ENCODE results near the gene PRMT6. TPM values are rescaled to one million over a fixed set of nuclear protein-coding genes. Genes with fewer than 3 reads are reported as not detected.
"Not testable (repeated sequence)": the region's sequence is repeated elsewhere in the genome, so short reads cannot be mapped to it uniquely, and the experiment has no call there.

Gene PRMT6
- total RNA-seq = 17.1 and 17.5 TPM in 2 replicates

DNA sequence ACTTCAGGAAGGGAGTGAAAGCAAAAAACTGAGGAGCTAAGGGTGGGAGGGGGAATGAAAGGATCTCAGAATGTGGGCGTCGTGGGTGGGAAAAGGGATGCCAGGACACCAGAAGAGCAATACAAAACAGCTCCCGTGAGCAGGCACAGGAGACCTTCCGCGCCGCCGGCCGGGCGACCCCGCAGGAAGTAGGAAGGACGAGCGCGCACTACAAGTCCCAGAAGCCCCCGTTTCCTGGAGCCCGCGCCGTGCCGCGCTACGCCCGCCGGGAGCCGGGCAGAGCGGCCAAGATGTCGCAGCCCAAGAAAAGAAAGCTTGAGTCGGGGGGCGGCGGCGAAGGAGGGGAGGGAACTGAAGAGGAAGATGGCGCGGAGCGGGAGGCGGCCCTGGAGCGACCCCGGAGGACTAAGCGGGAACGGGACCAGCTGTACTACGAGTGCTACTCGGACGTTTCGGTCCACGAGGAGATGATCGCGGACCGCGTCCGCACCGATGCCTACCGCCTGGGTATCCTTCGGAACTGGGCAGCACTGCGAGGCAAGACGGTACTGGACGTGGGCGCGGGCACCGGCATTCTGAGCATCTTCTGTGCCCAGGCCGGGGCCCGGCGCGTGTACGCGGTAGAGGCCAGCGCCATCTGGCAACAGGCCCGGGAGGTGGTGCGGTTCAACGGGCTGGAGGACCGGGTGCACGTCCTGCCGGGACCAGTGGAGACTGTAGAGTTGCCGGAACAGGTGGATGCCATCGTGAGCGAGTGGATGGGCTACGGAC, at the start of gene PRMT6:
TSS of gene PRMT6 (plus strand) at position 249 of the 771 bp plus-strand sequence. CDS start at position 291, 42 bp downstream.
- intact Hi-C loops (cut with micrococcal nuclease) = loop anchor here (5.0 kb wide), 1 partner anchor 86 kb away; the partner anchor contains the start of gene NTNG1

DNA sequence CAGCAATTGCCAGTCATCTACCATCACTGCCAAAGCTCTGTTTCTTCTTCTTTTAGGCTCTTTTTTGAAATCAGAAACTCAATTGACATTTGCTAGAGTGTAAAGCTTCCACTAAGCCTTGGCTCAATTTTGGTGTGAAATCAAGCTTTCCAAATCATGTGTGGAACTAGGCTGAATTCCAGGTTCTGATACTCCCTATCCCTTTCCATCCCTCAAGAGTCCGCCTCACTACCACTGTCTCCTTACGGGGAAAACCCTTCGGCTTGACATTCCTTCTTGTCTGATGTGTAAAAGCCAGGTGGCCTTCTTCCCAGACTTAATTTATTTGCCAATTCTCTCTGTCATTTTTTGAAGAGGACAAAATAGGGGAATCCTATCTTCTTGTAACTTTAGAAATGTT, 47.2 kb upstream of the PRMT6 start:
- intact Hi-C loops (cut with micrococcal nuclease) = no loop called here

DNA sequence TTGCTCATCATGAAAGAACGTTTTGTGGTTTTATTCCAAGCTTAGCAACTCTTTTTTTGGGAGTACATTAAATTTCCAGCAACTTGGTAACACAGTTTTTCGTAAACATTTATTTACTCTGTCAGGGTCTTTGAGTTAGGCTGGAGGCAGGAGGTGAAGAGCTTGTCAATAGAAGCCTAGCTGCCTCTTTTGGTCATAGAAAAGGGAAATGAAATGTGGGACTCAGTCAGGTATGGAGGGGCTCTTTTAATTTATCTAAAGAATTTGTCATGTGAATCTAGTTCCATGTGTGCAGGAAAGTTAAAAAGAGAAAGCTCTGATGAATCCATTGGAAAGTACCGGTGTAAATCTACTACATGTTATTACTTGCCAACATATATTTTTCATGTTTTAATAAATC, 45.9 kb upstream of the PRMT6 start:
- intact Hi-C loops (cut with micrococcal nuclease) = no loop called here

DNA sequence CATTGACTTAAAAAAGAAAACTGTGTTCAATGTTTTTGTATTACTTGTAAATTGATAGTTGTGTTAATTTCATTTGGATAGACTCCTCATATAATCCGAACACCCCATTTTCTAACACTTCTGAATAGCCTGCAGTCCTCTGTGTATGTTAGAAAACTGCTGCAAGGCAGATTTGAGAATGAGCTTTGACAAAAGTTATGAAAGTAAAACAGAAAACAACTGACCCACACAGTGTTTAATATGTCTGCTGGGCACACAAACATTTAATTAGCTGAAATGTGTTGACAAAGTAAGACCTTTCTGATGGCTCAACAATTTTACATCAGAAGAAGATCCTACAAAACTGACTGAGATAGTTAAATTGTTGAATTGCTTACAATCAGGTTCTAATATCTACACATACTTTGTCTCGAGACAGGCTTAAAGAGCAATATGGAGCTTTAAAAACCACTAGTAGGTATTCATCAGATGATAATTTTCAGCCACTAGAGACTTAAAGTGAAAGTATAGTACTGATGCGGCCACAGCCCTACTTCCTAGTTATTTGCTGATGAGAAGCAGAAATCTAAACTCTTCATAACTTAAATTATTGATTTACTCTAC, 40.0 kb upstream of the PRMT6 start:
- intact Hi-C loops (cut with micrococcal nuclease) = no loop called here

DNA sequence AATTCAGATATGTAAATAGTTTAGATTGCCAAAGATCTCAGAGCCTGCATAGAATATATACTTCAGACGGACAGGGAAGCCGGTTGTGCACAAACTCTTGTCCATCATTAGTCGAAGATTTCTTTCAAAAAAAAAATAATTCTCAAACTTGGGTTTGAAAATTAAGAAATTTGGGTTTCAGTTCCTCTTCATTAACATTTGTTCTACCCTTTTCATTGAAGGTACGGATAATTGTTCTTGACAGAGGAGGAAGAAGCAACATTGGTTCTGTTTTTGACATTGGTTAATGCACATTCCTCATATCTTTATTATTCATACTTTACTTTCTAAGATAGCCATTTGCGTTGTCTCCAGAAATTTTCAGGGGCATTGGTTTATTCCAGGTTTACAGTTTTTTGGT, 38.0 kb upstream of the PRMT6 start:
- intact Hi-C loops (cut with micrococcal nuclease) = no loop called here

DNA sequence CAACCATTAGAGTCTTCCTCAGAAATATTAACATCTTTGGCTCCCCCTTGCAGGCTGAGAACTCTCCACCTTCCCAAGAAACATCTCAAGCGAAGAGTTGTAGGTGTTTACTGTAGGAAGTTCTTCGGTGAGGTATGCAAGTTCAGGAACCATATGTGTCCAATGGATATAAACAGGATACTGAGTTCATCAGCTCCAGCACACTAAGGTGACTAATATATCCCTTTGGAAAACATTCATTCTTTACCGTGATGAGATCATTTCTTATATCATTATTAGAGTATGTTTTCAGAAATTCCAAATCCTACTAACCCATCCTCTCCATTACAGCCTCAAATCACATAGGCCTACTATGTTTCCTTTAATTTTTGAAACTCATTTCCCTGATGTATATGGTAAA, 37.3 kb upstream of the PRMT6 start:
- intact Hi-C loops (cut with micrococcal nuclease) = no loop called here

DNA sequence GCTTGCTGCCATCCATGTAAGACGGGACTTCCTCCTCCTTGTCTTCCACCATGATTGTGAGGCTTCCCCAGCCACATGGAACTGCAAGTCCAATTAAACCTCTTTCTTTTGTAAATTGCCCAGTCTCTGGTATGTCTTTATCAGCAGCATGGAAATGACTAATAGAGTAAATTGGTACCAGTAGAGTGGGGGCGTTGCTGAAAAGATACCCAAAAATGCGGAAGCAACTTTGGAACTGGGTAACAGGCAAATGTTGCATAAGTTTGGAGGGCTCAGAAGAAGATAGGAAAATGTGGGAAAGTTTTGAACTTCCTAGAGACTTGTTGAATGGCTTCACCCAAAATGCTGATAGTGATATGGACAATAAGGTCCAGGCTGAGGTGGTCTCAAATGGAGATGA, 17.6 kb upstream of the PRMT6 start:
- intact Hi-C loops (cut with micrococcal nuclease) = not testable (repeated sequence)

DNA sequence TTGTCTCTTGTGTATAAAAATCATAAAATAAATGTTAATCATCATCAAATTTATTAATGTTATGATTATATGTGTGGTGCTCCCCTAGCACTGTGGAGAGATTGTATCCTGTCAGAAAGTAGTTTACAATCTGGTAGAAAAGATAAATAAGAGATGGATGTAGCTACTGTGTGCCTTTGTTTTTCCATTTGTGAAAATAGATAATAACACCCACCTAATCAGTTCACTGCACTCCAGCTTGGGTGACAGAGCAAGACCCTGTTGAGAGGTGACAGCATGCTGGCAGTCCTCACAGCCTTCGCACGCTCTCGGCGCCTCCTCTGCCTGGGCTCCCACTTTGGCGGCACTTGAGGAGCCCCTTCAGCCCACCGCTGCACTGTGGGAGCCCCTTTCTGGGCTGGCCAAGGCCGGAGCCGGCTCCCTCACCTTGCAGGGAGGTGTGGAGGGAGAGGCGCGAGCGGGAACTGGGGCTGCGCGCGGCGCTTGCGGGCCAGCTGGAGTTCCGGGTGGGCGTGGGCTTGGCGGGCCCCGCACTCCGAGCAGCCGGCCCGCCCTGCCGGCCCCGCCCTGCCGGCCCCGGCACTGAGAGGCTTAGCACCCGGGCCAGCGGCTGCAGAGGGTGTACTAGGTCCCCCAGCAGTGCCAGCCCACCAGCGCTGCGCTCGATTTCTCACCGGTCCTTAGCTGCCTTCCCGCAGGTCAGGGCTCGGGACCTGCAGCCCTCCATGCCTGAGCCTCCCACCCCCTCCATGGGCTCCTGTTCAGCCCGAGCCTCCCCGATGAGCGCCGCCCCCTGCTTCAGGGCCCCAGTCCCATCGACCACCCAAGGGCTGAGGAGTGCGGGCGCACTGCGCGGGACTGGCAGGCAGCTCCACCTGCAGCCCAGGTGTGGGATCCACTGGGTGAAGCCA, 11.9 kb upstream of the PRMT6 start:
- intact Hi-C loops (cut with micrococcal nuclease) = not testable (repeated sequence)

DNA sequence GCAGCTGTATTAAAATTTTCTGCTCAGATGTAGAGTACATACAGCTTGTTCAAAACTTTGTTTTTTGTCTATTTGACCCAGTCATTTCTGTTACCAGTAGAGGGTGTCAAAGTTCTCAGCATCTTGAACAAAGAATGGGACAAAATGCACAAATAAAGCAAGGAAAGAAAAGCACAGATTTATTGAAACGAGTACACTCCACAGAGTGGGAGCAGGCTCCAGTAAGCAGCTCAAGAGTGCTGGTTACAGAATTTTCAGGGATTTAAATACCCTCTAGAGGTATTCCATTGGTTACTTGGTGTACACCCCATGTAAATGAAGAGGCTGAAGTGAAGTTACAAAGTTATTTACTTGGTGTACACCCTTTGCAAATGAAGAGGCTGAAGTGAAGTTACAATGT, 8.9 kb upstream of the PRMT6 start:
- intact Hi-C loops (cut with micrococcal nuclease) = no loop called here

DNA sequence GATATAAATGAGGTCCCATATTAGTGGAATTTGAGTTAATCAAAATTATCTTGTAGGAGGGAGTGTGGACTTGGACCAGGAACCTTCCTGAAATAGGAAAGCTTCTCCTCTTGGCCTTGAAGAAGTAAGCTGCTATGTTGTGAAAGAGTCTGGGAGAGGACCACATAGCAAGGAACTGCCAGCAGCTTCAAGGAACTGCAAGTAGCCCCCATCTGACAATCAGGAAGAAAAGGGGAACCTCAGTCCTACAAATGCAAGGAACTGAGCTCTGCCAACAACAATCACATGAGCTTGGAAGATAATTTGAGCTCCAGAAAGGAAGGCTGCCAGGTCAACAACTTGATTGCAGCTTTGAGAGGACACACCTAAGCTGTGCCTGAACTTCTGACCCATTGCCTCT, 8.2 kb upstream of the PRMT6 start:
- intact Hi-C loops (cut with micrococcal nuclease) = no loop called here

DNA sequence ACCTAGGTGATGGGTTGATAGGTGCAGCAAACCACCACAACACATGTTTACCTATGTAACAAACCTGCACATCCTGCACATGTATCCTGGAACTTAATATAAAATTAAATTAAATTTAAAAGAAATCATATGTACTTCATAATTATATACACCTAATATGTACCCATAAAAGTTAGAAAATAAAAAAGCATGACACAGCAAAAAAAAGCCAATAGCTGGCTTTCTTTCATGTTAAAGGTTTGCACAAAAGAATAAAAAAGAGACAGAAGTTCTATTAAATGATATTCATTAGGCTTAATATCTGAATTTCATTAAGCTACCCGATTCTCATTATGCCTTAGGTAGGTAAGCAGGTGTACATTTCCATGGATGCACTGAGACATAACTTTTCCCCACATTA, 5.2 kb upstream of the PRMT6 start:
- intact Hi-C loops (cut with micrococcal nuclease) = no loop called here

DNA sequence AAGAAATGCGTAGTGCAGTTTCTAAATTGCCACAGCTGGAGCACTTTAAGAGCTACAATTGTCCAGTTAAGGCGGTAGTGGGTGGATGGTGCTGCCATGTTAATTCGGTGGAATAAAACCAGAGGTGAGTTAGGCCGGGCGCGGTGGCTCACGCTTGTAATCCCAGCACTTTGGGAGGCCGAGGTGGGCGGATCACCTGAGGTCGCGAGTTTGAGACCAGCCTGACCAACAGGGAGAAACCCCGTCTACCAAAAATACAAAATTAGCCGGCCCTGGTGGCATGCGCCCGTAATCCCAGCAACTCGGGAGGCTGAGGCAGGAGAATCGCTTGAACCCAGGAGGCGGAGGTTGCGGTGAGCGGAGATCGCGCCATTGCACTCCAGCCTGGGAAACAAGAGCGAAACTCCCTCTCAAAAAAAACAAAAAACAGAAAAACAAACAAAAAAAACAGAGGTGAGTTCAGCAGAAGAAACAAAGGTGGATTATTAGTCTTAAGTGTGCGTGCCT, 502 bp upstream of the PRMT6 start:
- intact Hi-C loops (cut with micrococcal nuclease) = loop anchor here (5.0 kb wide), 1 partner anchor 86 kb away; the partner anchor contains the start of gene NTNG1

DNA sequence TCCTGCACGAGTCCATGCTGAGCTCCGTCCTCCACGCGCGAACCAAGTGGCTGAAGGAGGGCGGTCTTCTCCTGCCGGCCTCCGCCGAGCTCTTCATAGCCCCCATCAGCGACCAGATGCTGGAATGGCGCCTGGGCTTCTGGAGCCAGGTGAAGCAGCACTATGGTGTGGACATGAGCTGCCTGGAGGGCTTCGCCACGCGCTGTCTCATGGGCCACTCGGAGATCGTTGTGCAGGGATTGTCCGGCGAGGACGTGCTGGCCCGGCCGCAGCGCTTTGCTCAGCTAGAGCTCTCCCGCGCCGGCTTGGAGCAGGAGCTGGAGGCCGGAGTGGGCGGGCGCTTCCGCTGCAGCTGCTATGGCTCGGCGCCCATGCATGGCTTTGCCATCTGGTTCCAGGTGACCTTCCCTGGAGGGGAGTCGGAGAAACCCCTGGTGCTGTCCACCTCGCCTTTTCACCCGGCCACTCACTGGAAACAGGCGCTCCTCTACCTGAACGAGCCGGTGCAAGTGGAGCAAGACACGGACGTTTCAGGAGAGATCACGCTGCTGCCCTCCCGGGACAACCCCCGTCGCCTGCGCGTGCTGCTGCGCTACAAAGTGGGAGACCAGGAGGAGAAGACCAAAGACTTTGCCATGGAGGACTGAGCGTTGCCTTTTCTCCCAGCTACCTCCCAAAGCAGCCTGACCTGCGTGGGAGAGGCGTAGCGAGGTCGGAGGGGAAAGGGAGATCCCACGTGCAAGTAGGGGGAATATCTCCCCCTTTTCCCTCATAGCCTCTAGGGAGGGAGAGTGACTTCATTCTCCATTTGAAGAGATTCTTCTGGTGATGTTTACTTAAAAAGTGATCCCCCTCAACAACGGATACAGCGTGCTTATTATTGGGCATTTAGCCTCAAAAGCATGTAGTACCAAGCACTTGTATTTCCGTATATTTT, 991 bp downstream of the PRMT6 start:
- intact Hi-C loops (cut with micrococcal nuclease) = loop anchor here (5.0 kb wide), 1 partner anchor 85 kb away; the partner anchor contains the start of gene NTNG1

DNA sequence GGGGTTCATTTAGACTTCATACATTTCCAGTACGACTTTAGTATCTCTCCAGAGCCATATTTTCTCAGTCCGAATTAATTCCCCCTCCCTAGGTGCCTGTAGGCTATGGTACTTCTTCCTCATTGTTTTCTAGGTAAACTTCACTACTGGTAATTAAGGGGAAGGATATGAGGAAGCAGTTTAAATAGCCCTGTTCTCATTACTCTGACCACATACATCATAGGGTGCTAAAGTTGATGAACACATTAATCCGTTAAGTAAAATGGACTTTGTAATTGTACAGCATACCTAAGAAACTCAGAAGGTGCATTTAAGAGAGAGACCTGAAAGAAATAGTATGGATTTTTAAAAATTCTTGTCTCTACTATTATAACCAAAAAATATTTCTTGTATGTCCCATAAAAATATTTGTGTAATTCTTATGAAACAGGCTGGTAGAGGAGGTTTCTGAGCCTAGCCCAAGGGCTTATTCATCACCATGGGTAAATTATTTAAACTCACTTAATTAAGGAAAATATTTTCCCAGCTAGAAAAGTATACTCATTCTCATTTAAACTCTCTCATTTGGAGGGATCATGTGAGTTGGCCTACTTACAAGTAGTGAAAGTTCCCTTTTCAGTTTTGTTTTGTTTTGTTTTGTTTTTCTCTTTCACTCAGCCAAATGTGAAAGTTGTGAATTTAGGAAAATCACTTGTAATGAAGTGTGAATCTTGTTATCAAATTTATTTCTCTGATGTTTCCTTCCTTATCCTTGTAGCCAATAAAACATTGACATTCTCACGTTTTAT, 2.0 kb downstream of the PRMT6 start:
- intact Hi-C loops (cut with micrococcal nuclease) = loop anchor here (5.0 kb wide), 1 partner anchor 84 kb away; the partner anchor contains the start of gene NTNG1

DNA sequence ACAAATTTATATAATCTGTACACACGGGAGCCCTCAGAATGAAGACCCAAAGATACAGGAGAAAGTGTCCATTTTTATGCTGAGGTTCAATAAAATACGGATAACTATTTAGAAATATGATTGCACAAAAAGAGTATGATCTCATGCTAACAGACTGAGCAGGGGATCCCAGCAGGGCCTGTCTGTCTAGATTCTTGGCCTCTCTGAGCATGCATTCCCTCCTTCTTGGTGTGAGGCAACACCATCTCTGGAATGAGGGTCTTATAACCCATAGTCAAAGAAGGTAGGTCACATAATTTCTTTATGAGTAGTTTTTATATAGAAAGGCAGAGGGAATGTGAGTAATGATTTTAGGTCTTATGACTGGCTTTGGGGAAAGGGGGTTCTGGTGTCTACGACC, 5.4 kb downstream of the PRMT6 start:
- intact Hi-C loops (cut with micrococcal nuclease) = no loop called here

DNA sequence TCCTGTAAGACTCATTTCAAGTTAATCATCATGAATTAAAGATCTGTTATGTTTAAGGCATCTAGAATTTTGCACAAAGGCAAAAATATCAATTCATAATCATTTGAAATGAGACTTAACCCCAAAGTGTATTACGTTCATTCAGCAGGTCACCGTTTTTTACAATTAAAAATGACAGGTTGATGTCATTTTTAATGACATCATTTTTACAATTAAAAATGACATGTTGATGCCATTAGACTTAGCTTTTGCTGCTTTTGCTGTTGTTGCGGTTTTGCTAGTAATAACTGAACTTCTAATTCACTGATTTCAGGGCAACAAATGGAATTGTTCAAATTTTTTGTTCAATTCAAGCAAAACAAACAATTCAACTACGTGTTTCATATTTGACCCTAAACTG, 17.0 kb downstream of the PRMT6 start:
- intact Hi-C loops (cut with micrococcal nuclease) = no loop called here

DNA sequence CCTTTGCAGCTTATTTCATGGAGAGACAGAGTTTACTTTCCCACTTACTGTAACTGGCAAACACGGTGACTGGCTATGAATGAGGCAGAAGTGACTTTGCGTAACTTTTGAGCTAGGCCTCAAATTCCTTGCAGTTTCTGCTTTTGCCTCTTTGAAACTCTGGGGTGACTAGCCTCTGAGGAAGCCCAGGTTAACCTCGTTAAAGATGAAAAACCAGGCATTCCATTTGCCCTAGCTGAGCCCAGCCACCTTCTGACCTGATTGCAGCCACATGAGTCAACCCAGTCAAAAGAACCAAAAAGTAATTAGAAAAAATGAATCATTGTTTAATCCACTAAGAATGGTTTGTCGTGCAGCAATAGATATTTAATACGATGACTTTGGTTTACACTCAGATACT, 20.4 kb downstream of the PRMT6 start:
- intact Hi-C loops (cut with micrococcal nuclease) = no loop called here

DNA sequence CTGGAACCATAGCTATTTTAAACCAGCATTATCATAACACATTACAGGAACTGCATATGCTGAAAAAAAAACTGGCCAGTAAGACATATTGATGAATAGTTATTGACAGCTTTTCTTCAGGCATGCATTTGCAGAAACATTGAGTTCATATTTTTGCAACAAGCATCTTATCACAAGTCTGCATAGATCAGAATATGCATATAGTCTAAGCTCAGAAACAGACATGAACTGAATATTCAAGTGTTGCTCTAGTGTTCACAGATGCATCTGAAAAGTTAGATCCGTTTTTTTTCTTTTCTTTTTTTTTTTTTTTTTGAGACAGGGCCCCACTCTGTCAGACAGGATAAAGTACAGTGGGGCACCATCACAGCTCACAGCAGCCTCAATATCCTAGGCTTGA, 22.8 kb downstream of the PRMT6 start:
- intact Hi-C loops (cut with micrococcal nuclease) = no loop called here

DNA sequence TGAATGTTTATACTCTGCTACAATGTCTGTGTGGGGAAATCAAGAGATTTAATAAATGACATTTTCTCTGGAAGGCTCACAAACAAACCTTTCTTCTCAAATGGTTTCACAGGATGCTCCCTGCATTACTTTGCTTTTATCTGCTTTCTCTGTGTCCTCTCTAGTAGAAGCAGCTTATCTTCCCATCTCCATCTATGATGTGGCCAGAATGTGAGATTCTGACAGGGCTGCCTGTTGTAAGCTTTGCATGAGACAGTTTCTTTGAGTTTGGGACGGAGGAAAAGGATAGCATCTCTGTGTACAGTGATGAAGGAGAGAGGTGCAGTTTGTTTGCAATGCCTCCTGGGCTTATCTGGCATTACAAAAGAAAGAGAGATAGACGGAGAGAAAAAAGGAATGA, 24.6 kb downstream of the PRMT6 start:
- intact Hi-C loops (cut with micrococcal nuclease) = no loop called here

DNA sequence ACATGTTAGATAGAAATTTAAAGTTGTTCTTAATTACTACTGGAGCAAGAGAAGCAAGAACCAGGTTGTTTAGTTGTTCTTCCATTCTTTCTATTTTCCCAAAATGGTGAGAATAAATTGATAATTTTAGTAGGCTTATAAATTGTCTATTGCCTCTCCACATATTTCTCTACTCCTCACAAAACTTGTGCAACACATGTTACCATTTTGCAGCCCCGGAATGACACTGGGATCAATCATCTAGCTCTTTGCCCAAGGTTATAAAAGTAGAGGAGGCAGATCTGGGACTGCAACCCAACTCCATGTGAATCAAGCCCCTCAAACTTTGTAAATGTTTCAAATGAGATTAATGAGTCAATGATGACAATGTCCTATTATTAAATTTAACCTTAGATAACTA, 34.9 kb downstream of the PRMT6 start:
- intact Hi-C loops (cut with micrococcal nuclease) = no loop called here
